ENCODE results near the gene MINDY4. TPM values are rescaled to one million over a fixed set of nuclear protein-coding genes. Genes with fewer than 3 reads are reported as not detected.

Gene MINDY4
- polyA plus RNA-seq, 1 experiment, result 1.8 TPM

DNA sequence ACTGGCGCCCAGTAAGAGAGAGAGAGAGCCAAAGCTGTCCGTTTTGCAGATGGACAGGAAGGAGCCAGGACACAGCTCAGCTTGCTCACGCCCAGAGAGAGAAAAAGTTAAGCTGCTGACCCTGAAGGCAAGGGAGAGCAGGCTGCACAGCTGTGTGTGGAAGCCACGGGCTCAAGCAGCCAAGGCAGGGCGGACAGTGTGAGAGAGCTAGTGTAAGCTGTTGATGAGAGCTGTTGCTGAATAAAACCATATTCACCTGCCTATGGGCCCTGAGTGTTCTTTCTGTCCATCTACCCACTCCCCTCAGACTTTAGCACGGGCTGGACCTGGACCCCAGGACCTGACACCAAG lies 13.9 kb upstream of the MINDY4 start:
- peaks cover 4% of the 10 kb centered on the region; the same call in 1 of the 2 replicates for H3K9me3 ChIP-seq (ENCODE audit: control insufficient read depth, insufficient read depth, low read length)
- CTCF ChIA-PET, result interaction anchor here (1.2 kb wide), 1 partner anchor 17 kb away, joined by 8 read pairs; no protein-coding TSS in a partner anchor
- H3K4me3 ChIP-seq (ENCODE audit: low read depth, low read length), result no peak overlapping the region
- POLR2A ChIA-PET, result no interaction called here
- no peak for DNase-seq (ENCODE audit: low read depth, low spot score)
- H3K27ac ChIP-seq (ENCODE audit: low read depth, low read length), result no peak overlapping the region
- TF ChIP-seq, protein P1, sequence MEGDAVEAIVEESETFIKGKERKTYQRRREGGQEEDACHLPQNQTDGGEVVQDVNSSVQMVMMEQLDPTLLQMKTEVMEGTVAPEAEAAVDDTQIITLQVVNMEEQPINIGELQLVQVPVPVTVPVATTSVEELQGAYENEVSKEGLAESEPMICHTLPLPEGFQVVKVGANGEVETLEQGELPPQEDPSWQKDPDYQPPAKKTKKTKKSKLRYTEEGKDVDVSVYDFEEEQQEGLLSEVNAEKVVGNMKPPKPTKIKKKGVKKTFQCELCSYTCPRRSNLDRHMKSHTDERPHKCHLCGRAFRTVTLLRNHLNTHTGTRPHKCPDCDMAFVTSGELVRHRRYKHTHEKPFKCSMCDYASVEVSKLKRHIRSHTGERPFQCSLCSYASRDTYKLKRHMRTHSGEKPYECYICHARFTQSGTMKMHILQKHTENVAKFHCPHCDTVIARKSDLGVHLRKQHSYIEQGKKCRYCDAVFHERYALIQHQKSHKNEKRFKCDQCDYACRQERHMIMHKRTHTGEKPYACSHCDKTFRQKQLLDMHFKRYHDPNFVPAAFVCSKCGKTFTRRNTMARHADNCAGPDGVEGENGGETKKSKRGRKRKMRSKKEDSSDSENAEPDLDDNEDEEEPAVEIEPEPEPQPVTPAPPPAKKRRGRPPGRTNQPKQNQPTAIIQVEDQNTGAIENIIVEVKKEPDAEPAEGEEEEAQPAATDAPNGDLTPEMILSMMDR (IDR thresholded peaks at IDR 0.05; ENCODE audit: low read depth, low read length), result no peak
- H3K27me3 ChIP-seq (ENCODE audit: control insufficient read depth, insufficient read depth, low read length), result peaks cover 6% of the 10 kb centered on the region

- TF ChIP-seq, protein P1 (IDR thresholded peaks at IDR 0.05; ENCODE audit: low read depth, low read length), result no peak
- H3K27ac ChIP-seq (ENCODE audit: low read depth, low read length), result no peak overlapping the region
- H3K27me3 ChIP-seq (ENCODE audit: control insufficient read depth, insufficient read depth, low read length), result peaks cover 14% of the 10 kb centered on the region
- CTCF ChIA-PET, result interaction anchor here (1.3 kb wide), 1 partner anchor 21 kb away, joined by 8 read pairs; no protein-coding TSS in a partner anchor
- no peak for DNase-seq (ENCODE audit: low read depth, low spot score)
- POLR2A ChIA-PET, result interaction anchor here (0.6 kb wide), 1 partner anchor 13 kb away, joined by 4 read pairs; no protein-coding TSS in a partner anchor
- no peaks in the 10 kb centered on the region; the same call in 1 of the 2 replicates for H3K9me3 ChIP-seq (ENCODE audit: control insufficient read depth, insufficient read depth, low read length)
- H3K4me3 ChIP-seq (ENCODE audit: low read depth, low read length), result no peak overlapping the region
These were observed 10.6 kb upstream of the MINDY4 start for GRCh38 chr7:30760514-30761213.

GRCh38 chr7:30761214-30762156 lies 9.7 kb upstream of the MINDY4 start:
- ChIA-PET POLR2A (no interaction called here), CTCF (interaction anchor here (1.3 kb wide), 1 partner anchor 22 kb away, joined by 8 read pairs; no protein-coding TSS in a partner anchor)
- Histone ChIP-seq H3K27ac (ENCODE audit: low read depth, low read length) (no peak overlapping the region), H3K4me3 (ENCODE audit: low read depth, low read length) (no peak overlapping the region), H3K9me3 (ENCODE audit: control insufficient read depth, insufficient read depth, low read length) (no peaks in the 10 kb centered on the region), H3K27me3 (ENCODE audit: control insufficient read depth, insufficient read depth, low read length) (peaks cover 14% of the 10 kb centered on the region)
- no peak for DNase-seq (ENCODE audit: low read depth, low spot score)
- TF ChIP-seq, protein P1 (IDR thresholded peaks at IDR 0.05; ENCODE audit: low read depth, low read length), result no peak

DNA sequence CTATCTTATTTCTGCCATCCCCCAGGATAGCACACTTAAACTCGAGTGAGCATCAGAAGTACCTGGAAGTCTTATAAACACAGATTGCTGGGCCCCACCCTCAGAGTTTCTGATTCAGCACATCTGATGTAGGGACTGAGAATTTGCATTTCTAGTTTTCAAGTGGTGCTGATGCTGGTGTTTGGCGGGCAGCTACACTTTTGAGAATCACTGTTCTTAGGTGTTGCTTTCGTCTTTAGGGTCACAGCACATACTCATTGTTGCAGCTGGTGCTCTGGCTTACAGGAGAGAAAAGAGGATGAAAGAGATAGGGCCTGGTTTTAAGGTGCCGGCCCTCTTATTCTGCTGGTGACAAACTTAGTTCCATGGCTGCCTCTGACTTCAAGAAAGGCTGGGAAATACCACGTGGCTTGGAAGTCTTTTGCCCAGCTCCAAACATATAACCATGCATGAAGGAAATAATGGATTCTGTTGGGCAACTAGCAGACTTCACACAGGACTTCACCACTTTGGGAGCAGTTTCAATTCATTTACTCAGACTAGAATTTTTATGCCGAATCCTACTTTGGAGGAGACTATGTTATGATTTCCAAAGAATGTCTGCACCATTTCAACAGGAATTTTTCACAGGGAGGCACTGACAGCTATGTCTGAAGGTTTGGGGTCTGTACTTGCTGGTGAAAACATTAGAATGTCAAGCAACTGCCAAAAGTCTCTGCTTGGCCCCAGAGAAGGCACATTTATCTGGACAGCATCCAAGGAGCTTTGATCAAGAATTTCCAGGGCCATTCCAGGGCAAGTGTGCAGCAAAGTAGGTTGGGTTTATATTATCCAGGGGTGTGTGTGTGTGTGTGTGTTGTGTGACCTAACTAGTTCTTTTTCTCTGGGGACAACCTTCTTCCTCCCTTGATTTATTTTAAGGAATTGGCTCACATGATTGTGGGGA lies 6.9 kb upstream of the MINDY4 start:
- no peak overlapping the region for H3K27ac ChIP-seq (ENCODE audit: low read depth, low read length)
- ChIA-PET CTCF (interaction anchor here (0.6 to 1.5 kb wide), 3 partner anchors 10 to 174 kb away, joined by 3 to 4 read pairs (median 4); no protein-coding TSS in a partner anchor), POLR2A (no interaction called here)
- peaks cover 14% of the 10 kb centered on the region for H3K27me3 ChIP-seq (ENCODE audit: control insufficient read depth, insufficient read depth, low read length)
- TF ChIP-seq, protein P1 (IDR thresholded peaks at IDR 0.05; ENCODE audit: low read depth, low read length), result no peak
- no peaks in the 10 kb centered on the region for H3K9me3 ChIP-seq (ENCODE audit: control insufficient read depth, insufficient read depth, low read length)
- H3K4me3 ChIP-seq (ENCODE audit: low read depth, low read length), result no peak overlapping the region
- no peak for DNase-seq (ENCODE audit: low read depth, low spot score)
